Caco-2 (cell line): Measurements from ENCODE around the gene APLF. TPM values are rescaled to one million over a fixed set of nuclear protein-coding genes. Genes with fewer than 3 reads are reported as not detected.

ENCODE experiments used
- BruUV-seq: library from RNA; stranded (reverse); fragments of 400-500 nt; replicated peaks from 2 replicates; lab custom pipeline; 2021; lab: Mats Ljungman, UMichigan
- CTCF ChIA-PET: fragments of 300-600 bp; sonication (Branson Sonifier 250); formaldehyde crosslinking; loops from one replicate; lab custom pipeline; 2022; ENCODE audit warnings: antibody characterized with exemption; lab: Charles Lee
- POLR2A ChIA-PET: fragments of 300-600 bp; sonication (Branson Sonifier 250); formaldehyde crosslinking; loops from one replicate; lab custom pipeline; 2022; ENCODE audit warnings: antibody characterized with exemption; lab: Charles Lee
- DNase-seq, 2 experiments: peaks; one replicate each; pipeline versions ENCODE4 v3.0.0 to v3.0.0-alpha.2; 2020 to 2022
- H3K27me3 ChIP-seq: replicated peaks from 2 replicates; pipeline ENCODE4 v1.6.0; 2011; ENCODE audit warnings: low read length; ENCODE audit not compliant: control insufficient read depth, insufficient read depth
- H3K36me3 ChIP-seq: 2 replicates; pipeline ENCODE4 v1.5.1; 2011; ENCODE audit warnings: low read length; ENCODE audit not compliant: control insufficient read depth, insufficient read depth
- H3K4me1 ChIP-seq: fragments of 250-450 bp; sonication (Bioruptor Pico); 2 replicates; pipeline ENCODE4 v1.5.1; 2020; ENCODE audit warnings: mild to moderate bottlenecking
- H3K4me3 ChIP-seq: 2 replicates; pipeline ENCODE4 v1.5.1; 2011; ENCODE audit warnings: low read depth, mild to moderate bottlenecking, control low read depth, low read length
- H3K9me3 ChIP-seq: fragments of 250-450 bp; sonication (Bioruptor Pico); 2 replicates; pipeline ENCODE4 v1.5.1; 2020; ENCODE audit warnings: mild to moderate bottlenecking, moderate library complexity
- H3K27ac Mint-ChIP-seq: one replicate; pipeline ENCODE4 v1.8.0; 2022; ENCODE audit warnings: mixed read lengths; ENCODE audit not compliant: unreplicated experiment
- H3K27me3 Mint-ChIP-seq: one replicate; pipeline ENCODE4 v1.8.0; 2022; ENCODE audit warnings: mixed read lengths; ENCODE audit not compliant: insufficient read depth, unreplicated experiment
- H3K36me3 Mint-ChIP-seq: one replicate; pipeline ENCODE4 v1.8.0; 2022; ENCODE audit warnings: mild to moderate bottlenecking, mixed read lengths; ENCODE audit not compliant: insufficient read depth, unreplicated experiment
- H3K4me1 Mint-ChIP-seq: one replicate; pipeline ENCODE4 v1.8.0; 2022; ENCODE audit warnings: low read depth, mixed read lengths; ENCODE audit not compliant: unreplicated experiment
- H3K4me3 Mint-ChIP-seq: one replicate; pipeline ENCODE4 v1.8.0; 2022; ENCODE audit warnings: mild to moderate bottlenecking, moderate library complexity, mixed read lengths; ENCODE audit not compliant: unreplicated experiment
- H3K9me3 Mint-ChIP-seq: one replicate; pipeline ENCODE4 v1.8.0; 2022; ENCODE audit warnings: mixed read lengths; ENCODE audit not compliant: unreplicated experiment
- intact Hi-C: fragments of 100-400 bp; cut with micrococcal nuclease; formaldehyde crosslinking; loops from one replicate; pipeline ENCODE4 v1.10.0; 2022; ENCODE audit not compliant: unreplicated experiment
- total RNA-seq: library from RNA; stranded (reverse); gene quantifications from 2 replicates; pipeline ENCODE4 v1.2.3, GENCODE V29; 2022
- TF ChIP-seq, protein P1 (sequence below), 2 experiments: fragments of 200-600 bp in 1 of 2; IDR thresholded peaks; 1 replicate in 1 of 2; 2 replicates in 1 of 2; pipeline versions ENCODE4 v1.5.1 to v1.8.0; 2011 to 2022; ENCODE audit warnings: antibody characterized with exemption in 1 of 2, control low read depth in 1 of 2, inconsistent platforms in 1 of 2, low read depth in 1 of 2, low read length in 1 of 2, mild to moderate bottlenecking in 1 of 2, moderate library complexity in 1 of 2; ENCODE audit not compliant: insufficient read depth in 1 of 2, severe bottlenecking in 1 of 2, unreplicated experiment in 1 of 2

Gene APLF
- total RNA-seq, 1 experiment from 2014 or later = 3.9 TPM

DNA sequence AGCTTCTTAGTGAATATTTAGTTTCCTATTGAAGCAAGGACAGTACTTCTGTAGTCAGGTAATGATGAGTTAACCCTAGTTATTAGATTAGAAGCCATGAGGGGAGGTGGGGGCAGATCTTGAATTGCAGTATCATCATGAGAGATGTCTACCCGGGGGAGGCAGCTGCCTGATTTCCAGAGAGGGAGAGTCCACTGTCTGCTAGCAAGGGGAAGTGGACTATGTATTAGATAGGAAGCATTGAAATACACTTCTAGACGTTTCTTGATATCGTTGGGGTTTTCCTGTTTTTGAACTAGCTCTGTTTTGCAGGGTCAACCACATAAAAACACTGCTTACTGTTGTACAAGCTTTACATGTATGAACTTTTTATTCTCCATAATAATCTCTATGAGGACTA, 38.8 kb downstream of the APLF start:
- no peak overlapping the region for H3K4me3 ChIP-seq
- Mint-ChIP-seq H3K4me1 (no peaks in the 10 kb centered on the region), H3K27ac (no peak overlapping the region), H3K36me3 (no peaks in the 10 kb centered on the region), H3K27me3 (no peaks in the 10 kb centered on the region), H3K9me3 (no peaks in the 10 kb centered on the region), H3K4me3 (no peak overlapping the region)
- no peak for DNase-seq
- H3K9me3 ChIP-seq = no peaks in the 10 kb centered on the region
- intact Hi-C loops = no loop called here
- POLR2A ChIA-PET = no interaction called here
- H3K4me1 ChIP-seq = peaks cover 6% of the 10 kb centered on the region; the same call in 1 of the 2 replicates
- H3K36me3 ChIP-seq = no peaks in the 10 kb centered on the region
- CTCF ChIA-PET = no interaction called here
- TF ChIP-seq, protein P1, sequence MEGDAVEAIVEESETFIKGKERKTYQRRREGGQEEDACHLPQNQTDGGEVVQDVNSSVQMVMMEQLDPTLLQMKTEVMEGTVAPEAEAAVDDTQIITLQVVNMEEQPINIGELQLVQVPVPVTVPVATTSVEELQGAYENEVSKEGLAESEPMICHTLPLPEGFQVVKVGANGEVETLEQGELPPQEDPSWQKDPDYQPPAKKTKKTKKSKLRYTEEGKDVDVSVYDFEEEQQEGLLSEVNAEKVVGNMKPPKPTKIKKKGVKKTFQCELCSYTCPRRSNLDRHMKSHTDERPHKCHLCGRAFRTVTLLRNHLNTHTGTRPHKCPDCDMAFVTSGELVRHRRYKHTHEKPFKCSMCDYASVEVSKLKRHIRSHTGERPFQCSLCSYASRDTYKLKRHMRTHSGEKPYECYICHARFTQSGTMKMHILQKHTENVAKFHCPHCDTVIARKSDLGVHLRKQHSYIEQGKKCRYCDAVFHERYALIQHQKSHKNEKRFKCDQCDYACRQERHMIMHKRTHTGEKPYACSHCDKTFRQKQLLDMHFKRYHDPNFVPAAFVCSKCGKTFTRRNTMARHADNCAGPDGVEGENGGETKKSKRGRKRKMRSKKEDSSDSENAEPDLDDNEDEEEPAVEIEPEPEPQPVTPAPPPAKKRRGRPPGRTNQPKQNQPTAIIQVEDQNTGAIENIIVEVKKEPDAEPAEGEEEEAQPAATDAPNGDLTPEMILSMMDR (IDR thresholded peaks at IDR 0.05; ENCODE audit: insufficient read depth in 1 of 2, low read depth in 1 of 2, low read length in 1 of 2, severe bottlenecking in 1 of 2, unreplicated experiment in 1 of 2) = no peak
- H3K27me3 ChIP-seq = no peaks in the 10 kb centered on the region
- BruUV-seq = no TSS peak

DNA sequence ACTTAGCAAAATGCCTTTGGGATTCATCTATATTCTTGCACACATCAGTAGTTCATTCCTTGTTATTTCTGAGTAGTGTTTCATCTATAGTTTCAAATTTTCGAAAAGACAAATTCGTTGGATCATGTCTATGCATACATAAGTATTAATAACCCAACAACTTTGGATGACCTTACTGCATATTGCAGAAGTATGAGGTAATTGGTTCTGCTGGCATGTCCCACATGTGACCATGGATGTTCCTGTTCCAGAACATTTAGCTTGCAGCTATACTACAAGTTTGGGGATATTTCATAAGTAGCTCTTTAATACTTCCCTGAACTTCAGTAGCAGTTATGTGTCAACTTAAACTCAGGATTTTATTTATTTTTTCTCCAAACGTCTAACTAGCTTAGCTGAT, 44.9 kb downstream of the APLF start:
- no peak overlapping the region for H3K4me3 ChIP-seq
- Mint-ChIP-seq H3K27me3 (no peaks in the 10 kb centered on the region), H3K36me3 (no peaks in the 10 kb centered on the region), H3K9me3 (no peaks in the 10 kb centered on the region), H3K4me3 (no peak overlapping the region), H3K4me1 (no peaks in the 10 kb centered on the region), H3K27ac (no peak overlapping the region)
- no peaks in the 10 kb centered on the region for H3K9me3 ChIP-seq
- H3K27me3 ChIP-seq = no peaks in the 10 kb centered on the region
- H3K36me3 ChIP-seq = no peaks in the 10 kb centered on the region
- H3K4me1 ChIP-seq = peaks cover 3% of the 10 kb centered on the region; the same call in 1 of the 2 replicates
- ChIA-PET POLR2A (no interaction called here), CTCF (no interaction called here)
- DNase-seq = no peak
- intact Hi-C loops = no loop called here
- TF ChIP-seq, protein P1 (IDR thresholded peaks at IDR 0.05; ENCODE audit: insufficient read depth in 1 of 2, low read depth in 1 of 2, low read length in 1 of 2, severe bottlenecking in 1 of 2, unreplicated experiment in 1 of 2) = no peak
- BruUV-seq = no TSS peak

DNA sequence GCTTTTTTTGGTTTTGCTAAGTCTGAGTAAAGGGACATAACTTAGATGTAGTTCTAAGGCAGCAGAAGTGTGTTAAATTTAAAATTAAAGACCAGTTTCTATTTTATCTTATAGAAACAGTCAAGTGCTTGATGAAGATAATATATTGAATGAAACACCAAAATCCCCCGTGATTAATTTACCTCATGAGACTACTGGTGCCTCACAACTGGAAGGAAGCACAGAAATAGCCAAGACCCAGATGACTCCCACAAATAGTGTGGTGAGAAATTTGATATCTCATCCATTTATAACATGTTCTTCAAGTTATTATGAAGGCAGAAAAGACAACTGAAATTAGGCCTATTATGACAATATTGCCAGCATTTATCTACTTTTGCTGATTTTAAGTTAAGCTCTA, 45.6 kb downstream of the APLF start:
- H3K9me3 ChIP-seq = no peaks in the 10 kb centered on the region
- H3K36me3 ChIP-seq = no peaks in the 10 kb centered on the region
- no TSS peak for BruUV-seq
- CTCF ChIA-PET = interaction anchor here (0.5 kb wide), 1 partner anchor 1030 kb away, joined by 3 read pairs; no protein-coding TSS in a partner anchor
- POLR2A ChIA-PET = no interaction called here
- H3K27ac Mint-ChIP-seq = no peak overlapping the region
- H3K36me3 Mint-ChIP-seq = no peaks in the 10 kb centered on the region
- H3K27me3 ChIP-seq = no peaks in the 10 kb centered on the region
- H3K4me1 Mint-ChIP-seq = no peaks in the 10 kb centered on the region
- H3K4me3 Mint-ChIP-seq = no peak overlapping the region
- no peak overlapping the region for H3K4me3 ChIP-seq
- H3K9me3 Mint-ChIP-seq = no peaks in the 10 kb centered on the region
- TF ChIP-seq, protein P1 (IDR thresholded peaks at IDR 0.05; ENCODE audit: insufficient read depth in 1 of 2, low read depth in 1 of 2, low read length in 1 of 2, severe bottlenecking in 1 of 2, unreplicated experiment in 1 of 2) = no peak
- peaks cover 3% of the 10 kb centered on the region; the same call in 1 of the 2 replicates for H3K4me1 ChIP-seq
- intact Hi-C loops = no loop called here
- no peak for DNase-seq
- H3K27me3 Mint-ChIP-seq = no peaks in the 10 kb centered on the region
